Esophagus squamous epithelium (tissue), 5 donors: ENCODE data around the gene ERVMER34-1. TPM values are rescaled to one million over a fixed set of nuclear protein-coding genes. Genes with fewer than 3 reads are reported as not detected.

Source experiments
- DNase-seq: peaks from one replicate; lab custom pipeline; 2025; lab: John Stamatoyannopoulos, UW
- H3K27ac ChIP-seq, 4 donors: fragments of 200-600 bp; sonication (generic); one replicate each; pipeline ENCODE4 v1.5.1; 2016 to 2019; ENCODE audit warnings: mild to moderate bottlenecking in 1 of 4
- H3K27me3 ChIP-seq, 4 donors: fragments of 200-600 bp; sonication (generic); 1 replicate in 3 of 4; 2 replicates in 1 of 4; pipeline versions ENCODE4 v1.5.1 to v1.6.0; 2017 to 2021; ENCODE audit warnings: antibody characterized with exemption in 1 of 4
- H3K36me3 ChIP-seq, 3 donors: fragments of 200-600 bp; sonication (generic); one replicate each; pipeline ENCODE4 v1.5.1; 2016 to 2019
- H3K4me1 ChIP-seq, 3 donors: fragments of 200-600 bp; sonication (generic); one replicate each; pipeline ENCODE4 v1.5.1; 2017 to 2019
- H3K4me3 ChIP-seq, 4 donors: fragments of 200-600 bp; sonication (generic); 1 replicate in 3 of 4; 2 replicates in 1 of 4; pipeline ENCODE4 v1.5.1; 2016 to 2019; ENCODE audit warnings: mild to moderate bottlenecking in 2 of 4, moderate library complexity in 1 of 4
- H3K9me3 ChIP-seq, 3 donors: fragments of 200-600 bp; sonication (generic); one replicate each; pipeline ENCODE4 v1.5.1; 2016 to 2019
- POLR2A ChIP-seq, 4 donors: fragments of 450-650 bp; IDR thresholded peaks; one replicate each; pipeline ENCODE4 v1.6.1; 2017; ENCODE audit warnings: antibody characterized with exemption in 4 of 4, mild to moderate bottlenecking in 4 of 4, moderate library complexity in 3 of 4
- WGBS, 2 donors: methylation state at CpG; one replicate each; pipeline ENCODE4 v1.1.5; 2018; 5-methylcytosine and 5-hydroxymethylcytosine counted together
- intact Hi-C: fragments of 100-400 bp; cut with DNase I; formaldehyde crosslinking; loops from one replicate; pipeline ENCODE4 v1.15.0; 2022
- total RNA-seq, 4 donors: library from RNA; depleted of rRNA; stranded (reverse); fragments of >200 nt; gene quantifications; one replicate each; pipeline ENCODE4 v1.1.0, GENCODE V29; 2016
- TF ChIP-seq, protein P1 (sequence below), 6 experiments: fragments of 450-650 bp in 4 of 6; fragments of 200-600 bp in 2 of 6; sonication (generic) in 2 of 6; IDR thresholded peaks; one replicate each; pipeline ENCODE4 v1.5.1; 2016 to 2019; ENCODE audit warnings: antibody characterized with exemption in 6 of 6, mild to moderate bottlenecking in 4 of 6, moderate library complexity in 4 of 6
- donor health status: DM: yes; HTN: yes; CAD: no.

Gene ERVMER34-1
- total RNA-seq, 4 donors from 2014 or later, result 0.91 to 5.2 (median 2.1) TPM

DNA sequence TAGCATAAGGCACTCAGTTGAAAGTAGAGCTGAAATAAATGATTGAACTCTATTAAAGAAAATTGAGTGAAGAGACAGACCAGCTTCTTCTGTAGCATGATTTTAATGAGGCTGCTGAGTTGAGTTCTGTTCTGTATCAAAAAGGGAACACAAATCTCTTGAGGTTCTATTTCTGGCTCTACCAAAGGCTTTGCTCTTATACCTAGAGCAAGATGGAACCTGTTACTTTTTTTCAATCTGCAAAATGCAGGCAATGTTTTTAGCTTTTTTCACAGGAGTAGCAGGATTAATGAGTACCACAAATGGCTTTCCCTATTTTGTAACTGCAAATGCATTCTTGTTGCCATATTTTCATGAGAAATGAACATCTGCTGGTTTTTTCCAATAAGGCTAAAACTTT is 4.2 kb upstream of the ERVMER34-1 start:
- intact Hi-C loops, result no loop called here
- H3K36me3 ChIP-seq, result no peaks in the 10 kb centered on the region
- TF ChIP-seq, protein P1, sequence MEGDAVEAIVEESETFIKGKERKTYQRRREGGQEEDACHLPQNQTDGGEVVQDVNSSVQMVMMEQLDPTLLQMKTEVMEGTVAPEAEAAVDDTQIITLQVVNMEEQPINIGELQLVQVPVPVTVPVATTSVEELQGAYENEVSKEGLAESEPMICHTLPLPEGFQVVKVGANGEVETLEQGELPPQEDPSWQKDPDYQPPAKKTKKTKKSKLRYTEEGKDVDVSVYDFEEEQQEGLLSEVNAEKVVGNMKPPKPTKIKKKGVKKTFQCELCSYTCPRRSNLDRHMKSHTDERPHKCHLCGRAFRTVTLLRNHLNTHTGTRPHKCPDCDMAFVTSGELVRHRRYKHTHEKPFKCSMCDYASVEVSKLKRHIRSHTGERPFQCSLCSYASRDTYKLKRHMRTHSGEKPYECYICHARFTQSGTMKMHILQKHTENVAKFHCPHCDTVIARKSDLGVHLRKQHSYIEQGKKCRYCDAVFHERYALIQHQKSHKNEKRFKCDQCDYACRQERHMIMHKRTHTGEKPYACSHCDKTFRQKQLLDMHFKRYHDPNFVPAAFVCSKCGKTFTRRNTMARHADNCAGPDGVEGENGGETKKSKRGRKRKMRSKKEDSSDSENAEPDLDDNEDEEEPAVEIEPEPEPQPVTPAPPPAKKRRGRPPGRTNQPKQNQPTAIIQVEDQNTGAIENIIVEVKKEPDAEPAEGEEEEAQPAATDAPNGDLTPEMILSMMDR (IDR thresholded peaks at IDR 0.05), result no peak
- no peak for TF ChIP-seq POLR2A (IDR thresholded peaks at IDR 0.05)
- peaks cover 5 to 26% (median 10%) of the 10 kb centered on the region in 3 donors for H3K4me1 ChIP-seq
- no peaks in the 10 kb centered on the region for H3K9me3 ChIP-seq
- no peak overlapping the region for H3K4me3 ChIP-seq
- no peak for DNase-seq
- H3K27ac ChIP-seq, result no peak overlapping the region
- H3K27me3 ChIP-seq, result peaks cover 0 to 25% (median 0%) of the 10 kb centered on the region in 4 donors

DNA sequence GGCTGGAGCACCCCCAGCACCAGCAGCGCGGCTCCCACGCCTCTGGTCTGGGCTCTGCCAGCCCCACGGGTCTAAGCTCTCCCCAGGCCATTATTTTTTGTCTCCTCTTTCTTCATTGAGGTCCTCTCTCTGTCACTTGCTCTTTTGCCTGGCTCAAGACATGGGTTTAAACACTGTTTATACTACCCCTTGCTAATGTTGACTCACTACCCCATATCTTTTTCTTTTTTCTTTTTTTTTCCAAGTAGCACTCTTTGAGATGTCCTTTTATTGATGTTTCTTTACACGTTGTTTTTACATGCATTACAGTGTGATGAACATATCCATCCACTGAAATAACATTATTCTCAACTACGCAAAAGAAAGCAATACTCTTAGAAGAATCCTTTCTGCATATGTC is 1.7 kb upstream of the ERVMER34-1 start:
- intact Hi-C loops, result no loop called here
- DNase-seq, result no peak
- no peak overlapping the region for H3K4me3 ChIP-seq
- H3K4me1 ChIP-seq, result peaks cover 5 to 17% (median 10%) of the 10 kb centered on the region in 3 donors
- no peaks in the 10 kb centered on the region for H3K9me3 ChIP-seq
- no peak overlapping the region for H3K27ac ChIP-seq
- TF ChIP-seq, protein P1 (IDR thresholded peaks at IDR 0.05), result no peak
- no peak for TF ChIP-seq POLR2A (IDR thresholded peaks at IDR 0.05)
- WGBS, 2 donors, result 89% methylated on average over 6 of the region's 6 CpGs
- H3K27me3 ChIP-seq, result peaks cover 0 to 43% (median 0%) of the 10 kb centered on the region in 4 donors
- no peaks in the 10 kb centered on the region for H3K36me3 ChIP-seq

DNA sequence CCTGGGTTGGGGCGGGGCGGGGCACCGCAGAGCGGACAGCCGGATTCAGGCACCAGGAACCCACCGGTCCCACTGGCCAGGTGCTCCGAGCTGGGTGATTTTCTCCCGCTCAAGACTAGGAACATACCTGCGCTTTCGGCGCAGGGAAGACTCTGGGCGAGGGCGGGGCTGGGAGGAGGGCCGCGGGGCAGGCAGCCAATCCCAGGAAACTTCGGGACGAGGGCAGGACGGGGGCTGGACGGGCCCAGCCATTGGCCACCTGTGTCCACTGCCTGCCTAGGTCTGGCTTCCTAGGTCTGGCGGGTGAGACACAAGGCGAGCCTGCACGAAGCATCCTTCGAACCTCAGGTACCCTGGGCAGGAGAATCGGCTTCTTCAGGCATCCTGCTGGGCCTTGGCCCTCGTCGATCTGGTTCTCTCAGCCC is 274 bp upstream of the ERVMER34-1 start:
- DNase-seq, result no peak

DNA sequence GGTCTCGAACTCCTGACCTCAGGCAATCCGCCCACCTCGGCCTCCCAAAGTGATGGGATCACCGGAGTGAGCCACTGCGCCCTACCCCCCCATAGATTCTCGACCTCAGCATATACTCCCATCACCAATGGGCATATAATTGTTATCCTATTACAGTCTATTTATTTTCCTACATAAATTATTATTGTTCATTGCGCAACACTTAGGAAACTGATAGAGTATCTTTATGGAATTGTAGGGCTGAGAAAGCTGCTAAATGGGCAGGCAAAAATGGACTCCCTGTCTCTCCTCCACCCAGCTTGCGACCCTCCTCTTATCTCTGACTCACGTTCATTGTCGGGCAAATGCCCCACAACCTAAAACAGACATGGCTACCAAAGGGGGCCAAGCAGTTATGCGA is 1.0 kb downstream of the ERVMER34-1 start:
- intact Hi-C loops, result no loop called here
- Histone ChIP-seq H3K36me3 (no peaks in the 10 kb centered on the region), H3K9me3 (no peaks in the 10 kb centered on the region), H3K4me1 (peaks cover 5 to 17% (median 10%) of the 10 kb centered on the region in 3 donors), H3K27ac (no peak overlapping the region), H3K27me3 (peaks cover 0 to 43% (median 0%) of the 10 kb centered on the region in 4 donors), H3K4me3 (peak overlapping the region in 1 of 4 donors; percentile 73)
- no peak for DNase-seq
- WGBS, 2 donors, result 93 to 97% methylated on average over 9 to 10 of the region's 11 CpGs
- no peak for TF ChIP-seq POLR2A (IDR thresholded peaks at IDR 0.05)
- TF ChIP-seq, protein P1 (IDR thresholded peaks at IDR 0.05), result no peak

More for the DNA sequence above, 274 bp upstream of the ERVMER34-1 start:
- intact Hi-C loops, result no loop called here
- TF ChIP-seq POLR2A (IDR thresholded peaks at IDR 0.05), result no peak
- TF ChIP-seq, protein P1 (IDR thresholded peaks at IDR 0.05), result no peak
- no peaks in the 10 kb centered on the region for H3K9me3 ChIP-seq
- H3K4me1 ChIP-seq, result peaks cover 5 to 17% (median 10%) of the 10 kb centered on the region in 3 donors
- peak overlapping the region in 3 of 4 donors; percentile 4 to 50 (median 41) for H3K27ac ChIP-seq
- peak overlapping the region; percentile 44 to 73 (median 54) for H3K4me3 ChIP-seq
- peaks cover 0 to 43% (median 0%) of the 10 kb centered on the region in 4 donors for H3K27me3 ChIP-seq
- no peaks in the 10 kb centered on the region for H3K36me3 ChIP-seq
- 11 to 31% methylated on average over 8 to 13 of the region's 26 CpGs for WGBS, 2 donors

DNA sequence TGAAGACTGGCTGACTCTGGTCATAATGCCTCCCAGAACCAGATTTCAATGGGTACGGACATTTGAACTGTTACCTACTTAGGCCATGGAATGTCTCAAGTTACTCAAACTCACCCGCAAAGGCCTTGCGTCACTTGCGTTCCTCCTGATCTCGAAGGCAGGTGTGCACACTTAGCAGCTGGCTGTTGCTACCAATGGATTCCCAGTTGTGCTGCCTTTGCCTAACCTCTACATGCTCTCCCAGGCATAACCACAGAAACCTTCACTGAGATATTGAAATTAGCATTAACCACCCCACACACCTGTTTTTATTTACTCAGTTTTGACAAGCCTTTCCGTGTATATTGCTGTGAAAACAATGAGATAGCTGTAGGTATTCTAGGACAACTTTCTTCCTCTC is 2.8 kb downstream of the ERVMER34-1 start:
- intact Hi-C loops, result no loop called here
- Histone ChIP-seq H3K4me3 (no peak overlapping the region), H3K27ac (no peak overlapping the region), H3K36me3 (no peaks in the 10 kb centered on the region), H3K4me1 (peaks cover 5 to 17% (median 10%) of the 10 kb centered on the region in 3 donors), H3K27me3 (peaks cover 0 to 43% (median 0%) of the 10 kb centered on the region in 4 donors), H3K9me3 (no peaks in the 10 kb centered on the region)
- DNase-seq, result no peak
- no peak for TF ChIP-seq POLR2A (IDR thresholded peaks at IDR 0.05)
- TF ChIP-seq, protein P1 (IDR thresholded peaks at IDR 0.05), result no peak
- WGBS, 2 donors, result 91 to 99% methylated on average over 6 of the region's 6 CpGs
